Measurements from ENCODE around the gene MYRIP. TPM values are rescaled to one million over a fixed set of nuclear protein-coding genes. Genes with fewer than 3 reads are reported as not detected.

Gene MYRIP
- total and polyA plus RNA-seq, 2 of the 4 experiments (the other 2 are of a cell fraction), result not detected

- no peaks in the 10 kb centered on the region for H3K27me3 ChIP-seq (ENCODE audit: control insufficient read depth, insufficient read depth, low read length)
- H4K20me1 ChIP-seq (ENCODE audit: insufficient read depth, low read length), result no peaks in the 10 kb centered on the region
- no TSS peak for BruUV-seq (replicated peaks)
- no peak overlapping the region for H4K5ac ChIP-seq (ENCODE audit: low read depth, low read length)
- H3K79me1 ChIP-seq (ENCODE audit: low read depth in 1 of 2, low read length in 2 of 2), result no peaks in the 10 kb centered on the region
- H2AFZ ChIP-seq (replicated peaks; ENCODE audit: low read length, poor library complexity), result no peak overlapping the region
- ATAC-seq (ENCODE audit: low read depth), result no peak
- dilution Hi-C loops (cut with HindIII; ENCODE audit: low sequenced_read_pairs, unreplicated experiment), result no loop called here
- H3K4me3 ChIP-seq (ENCODE audit: insufficient read depth, low read depth, low read length), result no peak overlapping the region
- no peak overlapping the region for H2AK5ac ChIP-seq (ENCODE audit: low read depth, low read length)
- no peak overlapping the region for H3K18ac ChIP-seq (ENCODE audit: low read depth, low read length)
- no peaks in the 10 kb centered on the region for H3K4me1 ChIP-seq (ENCODE audit: control insufficient read depth, insufficient read depth, low read length)
- H2BK20ac ChIP-seq (ENCODE audit: low read depth, low read length), result no peak overlapping the region
- no peak overlapping the region for H3K9ac ChIP-seq (ENCODE audit: low read depth, low read length)
- H4K91ac ChIP-seq (ENCODE audit: insufficient read depth, low read depth, low read length), result no peak overlapping the region
- TF ChIP-seq FOS (IDR thresholded peaks at IDR 0.05; ENCODE audit: low read depth, low read length), result no peak
- TF ChIP-seq RCOR1 (IDR thresholded peaks at IDR 0.05; ENCODE audit: insufficient replicate concordance, low read length), result no peak
- TF ChIP-seq BHLHE40 (IDR thresholded peaks at IDR 0.05; ENCODE audit: low read depth, low read length), result no peak
- TF ChIP-seq, protein P1, sequence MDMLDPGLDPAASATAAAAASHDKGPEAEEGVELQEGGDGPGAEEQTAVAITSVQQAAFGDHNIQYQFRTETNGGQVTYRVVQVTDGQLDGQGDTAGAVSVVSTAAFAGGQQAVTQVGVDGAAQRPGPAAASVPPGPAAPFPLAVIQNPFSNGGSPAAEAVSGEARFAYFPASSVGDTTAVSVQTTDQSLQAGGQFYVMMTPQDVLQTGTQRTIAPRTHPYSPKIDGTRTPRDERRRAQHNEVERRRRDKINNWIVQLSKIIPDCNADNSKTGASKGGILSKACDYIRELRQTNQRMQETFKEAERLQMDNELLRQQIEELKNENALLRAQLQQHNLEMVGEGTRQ (IDR thresholded peaks at IDR 0.05; ENCODE audit: low read depth, low read length), result no peak
- TF ChIP-seq SMC3 (IDR thresholded peaks at IDR 0.05; ENCODE audit: low read depth, low read length), result no peak
- TF ChIP-seq MAZ (IDR thresholded peaks at IDR 0.05; ENCODE audit: borderline replicate concordance, low read depth, low read length), result no peak
- TF ChIP-seq, protein P2, sequence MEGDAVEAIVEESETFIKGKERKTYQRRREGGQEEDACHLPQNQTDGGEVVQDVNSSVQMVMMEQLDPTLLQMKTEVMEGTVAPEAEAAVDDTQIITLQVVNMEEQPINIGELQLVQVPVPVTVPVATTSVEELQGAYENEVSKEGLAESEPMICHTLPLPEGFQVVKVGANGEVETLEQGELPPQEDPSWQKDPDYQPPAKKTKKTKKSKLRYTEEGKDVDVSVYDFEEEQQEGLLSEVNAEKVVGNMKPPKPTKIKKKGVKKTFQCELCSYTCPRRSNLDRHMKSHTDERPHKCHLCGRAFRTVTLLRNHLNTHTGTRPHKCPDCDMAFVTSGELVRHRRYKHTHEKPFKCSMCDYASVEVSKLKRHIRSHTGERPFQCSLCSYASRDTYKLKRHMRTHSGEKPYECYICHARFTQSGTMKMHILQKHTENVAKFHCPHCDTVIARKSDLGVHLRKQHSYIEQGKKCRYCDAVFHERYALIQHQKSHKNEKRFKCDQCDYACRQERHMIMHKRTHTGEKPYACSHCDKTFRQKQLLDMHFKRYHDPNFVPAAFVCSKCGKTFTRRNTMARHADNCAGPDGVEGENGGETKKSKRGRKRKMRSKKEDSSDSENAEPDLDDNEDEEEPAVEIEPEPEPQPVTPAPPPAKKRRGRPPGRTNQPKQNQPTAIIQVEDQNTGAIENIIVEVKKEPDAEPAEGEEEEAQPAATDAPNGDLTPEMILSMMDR (conservative IDR thresholded peaks at IDR 0.05; ENCODE audit: low read depth, low read length), result no peak
- TF ChIP-seq, protein P3, sequence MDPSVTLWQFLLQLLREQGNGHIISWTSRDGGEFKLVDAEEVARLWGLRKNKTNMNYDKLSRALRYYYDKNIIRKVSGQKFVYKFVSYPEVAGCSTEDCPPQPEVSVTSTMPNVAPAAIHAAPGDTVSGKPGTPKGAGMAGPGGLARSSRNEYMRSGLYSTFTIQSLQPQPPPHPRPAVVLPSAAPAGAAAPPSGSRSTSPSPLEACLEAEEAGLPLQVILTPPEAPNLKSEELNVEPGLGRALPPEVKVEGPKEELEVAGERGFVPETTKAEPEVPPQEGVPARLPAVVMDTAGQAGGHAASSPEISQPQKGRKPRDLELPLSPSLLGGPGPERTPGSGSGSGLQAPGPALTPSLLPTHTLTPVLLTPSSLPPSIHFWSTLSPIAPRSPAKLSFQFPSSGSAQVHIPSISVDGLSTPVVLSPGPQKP (IDR thresholded peaks at IDR 0.05; ENCODE audit: borderline replicate concordance, low read depth, low read length), result no peak
- TF ChIP-seq CEBPB (IDR thresholded peaks at IDR 0.05; ENCODE audit: low read depth, low read length), result no peak
- TF ChIP-seq RAD21 (IDR thresholded peaks at IDR 0.05; ENCODE audit: low read length), result no peak
- TF ChIP-seq RFX5 (IDR thresholded peaks at IDR 0.05; ENCODE audit: low read depth, low read length), result no peak
- no peak for TF ChIP-seq MXI1 (IDR thresholded peaks at IDR 0.05; ENCODE audit: borderline replicate concordance, low read depth, low read length)
- no peak for TF ChIP-seq MAFK (IDR thresholded peaks at IDR 0.05; ENCODE audit: low read depth, low read length)
- no peak for TF ChIP-seq CHD1 (IDR thresholded peaks at IDR 0.05; ENCODE audit: low read depth, low read length)
- TF ChIP-seq NFE2L2 (IDR thresholded peaks at IDR 0.05; ENCODE audit: low read depth, low read length), result no peak
- no peak overlapping the region for H2BK120ac ChIP-seq (ENCODE audit: low read depth, low read length)
- H4K8ac ChIP-seq (ENCODE audit: low read depth in 2 of 2, low read length in 2 of 2), result no peak overlapping the region
- H3K4ac ChIP-seq (ENCODE audit: low read depth, low read length), result no peak overlapping the region
- H2AK9ac ChIP-seq (replicated peaks; ENCODE audit: low read depth, low read length, poor library complexity), result no peak overlapping the region
- H3K56ac ChIP-seq (ENCODE audit: extremely low read depth, insufficient read depth, low read length), result no peak overlapping the region
- no peak overlapping the region for H2BK5ac ChIP-seq (ENCODE audit: low read depth, low read length, poor library complexity, severe bottlenecking)
- no peak overlapping the region for H3K14ac ChIP-seq (replicated peaks; ENCODE audit: low read depth, low read length)
- intact Hi-C loops (cut with micrococcal nuclease), result no loop called here
- no peaks in the 10 kb centered on the region for H3K36me3 ChIP-seq (ENCODE audit: control insufficient read depth, insufficient read depth, low read length)
- peaks cover 2% of the 10 kb centered on the region; the same call in 1 of the 2 replicates for H3K9me3 ChIP-seq (ENCODE audit: control insufficient read depth, insufficient read depth, low read length)
- H2BK15ac ChIP-seq (ENCODE audit: low read depth, low read length), result no peak overlapping the region
- DNase-seq, result no peak
- H3K27ac ChIP-seq (ENCODE audit: insufficient read depth, low read length), result no peak overlapping the region
- CTCF ChIA-PET, result interaction anchor here (0.6 kb wide), 1 partner anchor 893 kb away, joined by 3 read pairs; no protein-coding TSS in a partner anchor
- H3K4me2 ChIP-seq (ENCODE audit: low read depth, low read length), result no peak overlapping the region
- POLR2A ChIA-PET (ENCODE audit: unreplicated experiment), result no interaction called here
- in situ Hi-C loops (cut with MboI; ENCODE audit: low sequenced_read_pairs), result no loop called here
- H3K23ac ChIP-seq (ENCODE audit: low read depth, low read length), result no peak overlapping the region
- no peaks in the 10 kb centered on the region for H3K9me1 ChIP-seq (ENCODE audit: insufficient read depth, low read length)
These were observed 8.2 kb upstream of the MYRIP start for GRCh38 chr3:39801216-39801615.
